Measurements from ENCODE around the gene CCDC90B.

The CCDC90B gene

GRCh38 chr11:83249972-83250593 lies 36.1 kb downstream of the CCDC90B start:
- TF ChIP-seq CTCF (IDR thresholded peaks at IDR 0.05; ENCODE audit: insufficient read depth, low read length, missing control alignments) = peak; percentile 53
- ChIA-PET CTCF (interaction anchor here (0.7 to 4.7 kb wide), 36 partner anchors 8 to 577 kb away, joined by 3 to 94 read pairs (median 5); partner anchors contain the start of genes DDIAS and PRCP), POLR2A (interaction anchor here (0.6 kb wide), 1 partner anchor 342 kb away, joined by 3 read pairs; no protein-coding TSS in a partner anchor)
- no peak for DNase-seq (ENCODE audit: low read depth, low spot score)
- H3K4me3 ChIP-seq (ENCODE audit: low read depth, low read length) = no peak overlapping the region

GRCh38 chr11:83249445-83249844 lies 36.7 kb downstream of the CCDC90B start:
- H3K4me3 ChIP-seq (ENCODE audit: low read depth, low read length) = no peak overlapping the region
- DNase-seq (ENCODE audit: low read depth, low spot score) = no peak
- ChIA-PET POLR2A (no interaction called here), CTCF (interaction anchor here (0.8 to 4.7 kb wide), 27 partner anchors 8 to 571 kb away, joined by 3 to 94 read pairs (median 8); partner anchors contain the start of genes DDIAS and PRCP)
- no peak for TF ChIP-seq CTCF (IDR thresholded peaks at IDR 0.05; ENCODE audit: insufficient read depth, low read length, missing control alignments)

- POLR2A ChIA-PET = interaction anchor here (0.5 kb wide), 1 partner anchor 37 kb away, joined by 3 read pairs; no protein-coding TSS in a partner anchor
- no peak for DNase-seq (ENCODE audit: low read depth, low spot score)
- peak; percentile 61 for TF ChIP-seq CTCF (IDR thresholded peaks at IDR 0.05; ENCODE audit: insufficient read depth, low read length, missing control alignments)
- CTCF ChIA-PET = interaction anchor here (1.0 to 4.4 kb wide), 7 partner anchors 9 to 581 kb away, joined by 3 to 33 read pairs (median 5); no protein-coding TSS in a partner anchor
- H3K4me3 ChIP-seq (ENCODE audit: low read depth, low read length) = no peak overlapping the region
These were observed 44.7 kb downstream of the CCDC90B start for GRCh38 chr11:83241291-83241946.

- TF ChIP-seq CTCF (IDR thresholded peaks at IDR 0.05; ENCODE audit: insufficient read depth, low read length, missing control alignments) = no peak
These were observed 48.1 kb downstream of the CCDC90B start for GRCh38 chr11:83238111-83238510.

GRCh38 chr11:83235825-83236224 lies 50.3 kb downstream of the CCDC90B start:
- POLR2A ChIA-PET = no interaction called here
- no peak overlapping the region for H3K4me3 ChIP-seq (ENCODE audit: low read depth, low read length)
- CTCF ChIA-PET = interaction anchor here (1.0 to 8.0 kb wide), 10 partner anchors 11 to 583 kb away, joined by 3 to 81 read pairs (median 4); no protein-coding TSS in a partner anchor
- TF ChIP-seq CTCF (IDR thresholded peaks at IDR 0.05; ENCODE audit: insufficient read depth, low read length, missing control alignments) = no peak
- DNase-seq (ENCODE audit: low read depth, low spot score) = no peak

More at GRCh38 chr11:83238111-83238510, 48.1 kb downstream of the CCDC90B start:
- H3K4me3 ChIP-seq (ENCODE audit: low read depth, low read length) = no peak overlapping the region
- no peak for DNase-seq (ENCODE audit: low read depth, low spot score)
- CTCF ChIA-PET = interaction anchor here (1.2 to 8.0 kb wide), 4 partner anchors 11 to 578 kb away, joined by 3 to 81 read pairs (median 8); no protein-coding TSS in a partner anchor
- POLR2A ChIA-PET = no interaction called here

GRCh38 chr11:83223457-83223856 lies 62.7 kb downstream of the CCDC90B start:
- no peak for DNase-seq (ENCODE audit: low read depth, low spot score)
- ChIA-PET POLR2A (no interaction called here), CTCF (interaction anchor here (0.7 to 3.2 kb wide), 2 partner anchors 19 to 27 kb away, joined by 3 to 11 read pairs; no protein-coding TSS in a partner anchor)
- no peak for TF ChIP-seq CTCF (IDR thresholded peaks at IDR 0.05; ENCODE audit: insufficient read depth, low read length, missing control alignments)
- H3K4me3 ChIP-seq (ENCODE audit: low read depth, low read length) = no peak overlapping the region
